A549 treated with RU486 at 1 μM for 4 hours (cell line): ENCODE results near the gene ZNF580. TPM values are rescaled to one million over a fixed set of nuclear protein-coding genes. Genes with fewer than 3 reads are reported as not detected.

ENCODE experiments used
- total RNA-seq: library from RNA; stranded (reverse); fragments of 200-300 nt; extraction: Qiagen RNA extraction; gene quantifications from 5 replicates; pipeline ENCODE4 v1.2.3, GENCODE V29; 2022; ENCODE audit warnings: low read depth

Gene ZNF580
- total RNA-seq, result 29.8 to 60.8 TPM (median 53.2 TPM) in 5 replicates

GRCh38 chr19:55640577-55641425, at the start of gene ZNF580:
TSS of gene ZNF580 (plus strand) at chr19:55641002. CDS start at chr19:55642509, 1,507 bp downstream.

GRCh38 chr19:55599468-55599841, 41.3 kb upstream of the ZNF580 start, which contains the start of gene FIZ1:
TSS of gene FIZ1 (minus strand) at chr19:55599517. CDS start at chr19:55597865, 1,652 bp downstream.

GRCh38 chr19:55599842-55600661, 40.8 kb upstream of the ZNF580 start, which contains the start of gene ZNF524:
TSS of gene ZNF524 (plus strand) at chr19:55600288. CDS start at chr19:55602113, 1,825 bp downstream.

GRCh38 chr19:55605637-55606470, 34.9 kb upstream of the ZNF580 start, which contains the start of gene ZNF865:
TSS of gene ZNF865 (plus strand) at chr19:55605647. CDS start at chr19:55613619, 7,972 bp downstream.

GRCh38 chr19:55624109-55625003, 16.4 kb upstream of the ZNF580 start, which contains the start of gene ZNF784:
TSS of gene ZNF784 (minus strand) at chr19:55624566. CDS start at chr19:55624561, 5 bp downstream.

GRCh38 chr19:55643003-55643886, 2.4 kb downstream of the ZNF580 start, which contains the start of gene ZNF581:
TSS of gene ZNF581 (plus strand) at chr19:55643649. CDS start at chr19:55644572, 923 bp downstream.

GRCh38 chr19:55647732-55648584, 7.2 kb downstream of the ZNF580 start, which contains the start of gene CCDC106:
TSS of gene CCDC106 (plus strand) at chr19:55648212. CDS start at chr19:55649047, 835 bp downstream.

GRCh38 chr19:55654868-55655647, 14.3 kb downstream of the ZNF580 start, which contains the start of gene U2AF2:
TSS of gene U2AF2 (plus strand) at chr19:55655035. CDS start at chr19:55655105, 70 bp downstream.

GRCh38 chr19:55674841-55675660, 34.2 kb downstream of the ZNF580 start, which contains the start of gene EPN1:
TSS of gene EPN1 (plus strand) at chr19:55675226. CDS start at chr19:55678628, 3,402 bp downstream.

Other genes with a start within 250 kb of the ZNF580 start
- gene UBE2S, start 233.2 kb upstream of the ZNF580 start, total RNA-seq, result 361 to 580 TPM (median 509 TPM) in 5 replicates
- gene SHISA7, start 197.7 kb upstream of the ZNF580 start, total RNA-seq, result 0.02 TPM in 1 of 5 replicates, not detected in the others
- gene ISOC2, start 179.4 kb upstream of the ZNF580 start, total RNA-seq, result 54.3 to 66.1 TPM (median 59.7 TPM) in 5 replicates
- gene C19orf85, start 176.3 kb upstream of the ZNF580 start, total RNA-seq, result not detected in 5 replicates
- gene ZNF628, start 164.4 kb upstream of the ZNF580 start, total RNA-seq, result 4.1 to 8.9 TPM (median 8.1 TPM) in 5 replicates
- gene NAT14, start 155.8 kb upstream of the ZNF580 start, total RNA-seq, result 35.9 to 69.5 TPM (median 57.9 TPM) in 5 replicates
- 0.54 to 1.2 TPM (median 0.95 TPM) in 5 replicates for gene SSC5D, start 152.6 kb upstream of the ZNF580 start, total RNA-seq
- 1.4 to 2.7 TPM (median 2.3 TPM) in 5 replicates for gene SBK2, start 103.9 kb upstream of the ZNF580 start, total RNA-seq
- 1.4 to 2.0 TPM (median 1.7 TPM) in 5 replicates for gene SBK3, start 95.5 kb upstream of the ZNF580 start, total RNA-seq
- gene ZNF579, start 60.2 kb upstream of the ZNF580 start, total RNA-seq, result 17.5 to 33.5 TPM (median 31.6 TPM) in 5 replicates
- gene FIZ1, start 41.5 kb upstream of the ZNF580 start, total RNA-seq, result 22.4 to 26.6 TPM (median 25.4 TPM) in 5 replicates
- 12.9 to 20.5 TPM (median 17.4 TPM) in 5 replicates for gene ZNF524, start 40.7 kb upstream of the ZNF580 start, total RNA-seq
- gene ZNF865, start 35.4 kb upstream of the ZNF580 start, total RNA-seq, result 7.3 to 16.1 TPM (median 12.2 TPM) in 5 replicates
- 4.6 to 6.7 TPM (median 6.5 TPM) in 5 replicates for gene ZNF784, start 16.4 kb upstream of the ZNF580 start, total RNA-seq
- 35.3 to 52.1 TPM (median 49.6 TPM) in 5 replicates for gene ZNF581, start 2.6 kb downstream of the ZNF580 start, total RNA-seq
- gene CCDC106, start 7.2 kb downstream of the ZNF580 start, total RNA-seq, result 15.2 to 19.9 TPM (median 19.1 TPM) in 5 replicates
- 265 to 295 TPM (median 292 TPM) in 5 replicates for gene U2AF2, start 14.0 kb downstream of the ZNF580 start, total RNA-seq
- 123 to 213 TPM (median 191 TPM) in 5 replicates for gene EPN1, start 34.2 kb downstream of the ZNF580 start, total RNA-seq
- not detected in 5 replicates for gene NLRP9, start 97.4 kb downstream of the ZNF580 start, total RNA-seq
- gene RFPL4A, start 118.1 kb downstream of the ZNF580 start, total RNA-seq, result 0.22 to 0.86 TPM (median 0.56 TPM) in 5 replicates
- gene RFPL4AL1, start 128.1 kb downstream of the ZNF580 start, total RNA-seq, result not detected in 5 replicates
- gene NLRP11, start 191.0 kb downstream of the ZNF580 start, total RNA-seq, result 0.06 TPM in 1 of 5 replicates, not detected in the others
- gene NLRP4, start 195.5 kb downstream of the ZNF580 start, total RNA-seq, result not detected in 5 replicates